Astrocyte of the spinal cord (primary cell): ENCODE results near the gene TMED1.
"Not testable (repeated sequence)": the region's sequence is repeated elsewhere in the genome, so short reads cannot be mapped to it uniquely, and the experiment has no call there.

Experiments
- DNase-seq: peaks from one replicate; pipeline ENCODE4 v3.0.0; 2011; ENCODE audit warnings: low read depth, low spot score
- H3K4me3 ChIP-seq: 2 replicates; pipeline ENCODE4 v1.5.1; 2011; ENCODE audit warnings: low read depth, mild to moderate bottlenecking, low read length, moderate library complexity
- CTCF ChIP-seq: IDR thresholded peaks from 2 replicates; pipeline ENCODE4 v1.5.1; 2012; ENCODE audit warnings: low read depth, mild to moderate bottlenecking, low read length, inconsistent platforms
- in situ Hi-C: cut with HindIII; loops from 2 replicates; pipeline ENCODE4 v1.10.0; 2017; ENCODE audit warnings: low sequenced_read_pairs

The TMED1 gene

GRCh38 chr19:10850631-10851030 lies 14.6 kb upstream of the TMED1 start:
- no peak for DNase-seq
- no peak for TF ChIP-seq CTCF
- no peak overlapping the region for H3K4me3 ChIP-seq
- in situ Hi-C loops, result no loop called here

GRCh38 chr19:10848230-10848856 lies 12.3 kb upstream of the TMED1 start, which contains the start of gene C19orf38:
C19orf38 (plus strand) TSS chr19:10848415; CDS start chr19:10848509, 94 bp downstream.
- no peak for TF ChIP-seq CTCF
- no peak within 1 kb of the TSS for H3K4me3 ChIP-seq
- DNase-seq, result no peak
- in situ Hi-C loops, result no loop called here

GRCh38 chr19:10846500-10847202 lies 10.6 kb upstream of the TMED1 start:
- in situ Hi-C loops, result no loop called here
- no peak for DNase-seq
- no peak for TF ChIP-seq CTCF
- no peak overlapping the region for H3K4me3 ChIP-seq

GRCh38 chr19:10842788-10843187 lies 6.8 kb upstream of the TMED1 start:
- DNase-seq, result no peak
- TF ChIP-seq CTCF, result no peak
- in situ Hi-C loops, result no loop called here
- H3K4me3 ChIP-seq, result no peak overlapping the region

- H3K4me3 ChIP-seq, result no peak overlapping the region
- no peak for TF ChIP-seq CTCF
- DNase-seq, result no peak
- in situ Hi-C loops, result no loop called here
These were observed 3.4 kb upstream of the TMED1 start for GRCh38 chr19:10839114-10840050.

GRCh38 chr19:10838377-10838776 lies 2.4 kb upstream of the TMED1 start:
- no peak for DNase-seq
- no peak overlapping the region for H3K4me3 ChIP-seq
- TF ChIP-seq CTCF, result no peak
- in situ Hi-C loops, result no loop called here

GRCh38 chr19:10837649-10838048 lies 1.6 kb upstream of the TMED1 start:
- H3K4me3 ChIP-seq, in situ Hi-C loops: not testable (repeated sequence)

More at GRCh38 chr19:10837649-10838048, 1.6 kb upstream of the TMED1 start:
- not testable (repeated sequence) for DNase-seq
